Stimulated activated naive CD4-positive, alpha-beta T cell treated with Interleukin-2 at 50 U/mL for 16 hours (primary cell): Measurements from ENCODE around the gene RSPH10B2.
"Not testable (repeated sequence)": the region's sequence is repeated elsewhere in the genome, so short reads cannot be mapped to it uniquely, and the experiment has no call there.

ENCODE experiments used
- DNase-seq: peaks from one replicate; lab custom pipeline; 2025; lab: John Stamatoyannopoulos, UW

RSPH10B2 gene

GRCh38 chr7:6843092-6843491 is 89.2 kb downstream of the RSPH10B2 start:
- not testable (repeated sequence) for DNase-seq

GRCh38 chr7:6843654-6844053 is 89.8 kb downstream of the RSPH10B2 start:
- DNase-seq = not testable (repeated sequence)

- not testable (repeated sequence) for DNase-seq
These were observed 92.1 kb downstream of the RSPH10B2 start for GRCh38 chr7:6845971-6846449.

GRCh38 chr7:6847751-6848150 is 93.8 kb downstream of the RSPH10B2 start:
- not testable (repeated sequence) for DNase-seq
